ENCODE data around the gene RBBP8NL.

Gene RBBP8NL

GRCh38 chr20:62405981-62406513 is 21.3 kb downstream of the RBBP8NL start:
- TF ChIP-seq ZNF274 (IDR thresholded peaks at IDR 0.05; ENCODE audit: low read depth, low read length), result no peak

DNA sequence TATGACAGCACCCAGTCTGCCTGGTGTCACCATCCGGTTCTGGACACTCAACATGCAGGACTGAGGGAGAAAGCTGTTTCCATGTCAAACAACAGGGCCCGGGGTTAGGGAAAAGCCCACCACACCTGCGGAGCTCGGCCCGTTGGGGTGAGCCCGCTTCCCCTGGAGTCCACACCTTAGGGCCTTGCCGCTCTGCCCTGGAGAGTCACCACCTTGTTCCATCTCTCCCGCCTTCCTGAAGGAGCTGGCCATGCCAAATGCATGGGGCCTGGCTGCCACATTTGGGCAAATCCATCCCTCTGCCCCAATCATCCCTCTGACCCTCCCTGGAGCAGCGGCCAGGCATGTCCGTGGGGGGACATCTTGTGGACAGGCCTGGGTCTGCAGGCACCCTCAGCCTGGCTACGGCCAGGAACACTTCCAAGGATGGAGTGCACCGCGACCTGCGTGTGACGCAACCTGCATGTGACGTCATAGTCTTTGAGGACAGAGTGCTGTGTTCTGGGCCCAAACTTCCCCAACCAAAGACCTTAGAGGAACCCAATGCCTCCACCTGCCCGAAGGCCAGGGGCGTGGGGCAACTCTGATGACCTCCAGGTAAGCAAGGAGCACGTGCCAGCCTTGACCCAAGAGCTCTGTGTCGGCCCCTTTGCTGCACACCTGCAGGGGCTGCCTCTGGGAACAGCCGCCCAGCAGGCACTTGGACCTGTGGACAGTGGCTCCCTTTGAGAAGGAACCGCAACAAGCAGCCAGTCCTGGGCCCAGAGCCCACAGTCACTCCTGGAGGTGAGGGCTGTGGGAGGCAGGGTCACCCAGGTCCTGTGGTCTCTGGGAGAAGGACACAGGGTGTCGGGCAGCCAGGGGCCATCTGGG is 22.0 kb downstream of the RBBP8NL start:
- H3K4me3 ChIP-seq (ENCODE audit: low read length), result no peak overlapping the region; the same call in 1 of the 2 replicates
- TF ChIP-seq ZNF274 (IDR thresholded peaks at IDR 0.05; ENCODE audit: low read depth, low read length), result no peak

More at GRCh38 chr20:62405981-62406513, 21.3 kb downstream of the RBBP8NL start:
- peak overlapping the region; percentile 76 for H3K4me3 ChIP-seq (ENCODE audit: low read length)

DNA sequence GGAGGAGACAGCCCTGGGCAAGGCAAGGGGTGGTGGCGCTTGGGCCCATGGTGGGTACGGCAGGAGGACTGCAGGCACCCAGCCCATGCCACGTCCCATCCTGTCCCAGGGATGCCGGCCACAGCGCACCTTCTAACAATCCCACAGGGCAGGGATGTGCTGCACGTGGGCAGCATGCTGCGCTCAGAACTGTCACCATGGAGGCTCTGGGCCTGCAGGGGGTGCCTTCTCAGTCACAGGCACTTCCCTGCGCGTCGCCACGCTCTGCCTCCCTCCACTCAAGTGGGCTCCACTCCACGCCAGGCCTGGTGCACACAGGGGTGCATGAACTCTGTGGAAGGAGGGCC is 22.6 kb downstream of the RBBP8NL start:
- no peak for TF ChIP-seq ZNF274 (IDR thresholded peaks at IDR 0.05; ENCODE audit: low read depth, low read length)
- H3K4me3 ChIP-seq (ENCODE audit: low read length), result no peak overlapping the region

GRCh38 chr20:62404112-62404665 is 23.1 kb downstream of the RBBP8NL start:
- no peak for TF ChIP-seq ZNF274 (IDR thresholded peaks at IDR 0.05; ENCODE audit: low read depth, low read length)
- no peak overlapping the region for H3K4me3 ChIP-seq (ENCODE audit: low read length)

DNA sequence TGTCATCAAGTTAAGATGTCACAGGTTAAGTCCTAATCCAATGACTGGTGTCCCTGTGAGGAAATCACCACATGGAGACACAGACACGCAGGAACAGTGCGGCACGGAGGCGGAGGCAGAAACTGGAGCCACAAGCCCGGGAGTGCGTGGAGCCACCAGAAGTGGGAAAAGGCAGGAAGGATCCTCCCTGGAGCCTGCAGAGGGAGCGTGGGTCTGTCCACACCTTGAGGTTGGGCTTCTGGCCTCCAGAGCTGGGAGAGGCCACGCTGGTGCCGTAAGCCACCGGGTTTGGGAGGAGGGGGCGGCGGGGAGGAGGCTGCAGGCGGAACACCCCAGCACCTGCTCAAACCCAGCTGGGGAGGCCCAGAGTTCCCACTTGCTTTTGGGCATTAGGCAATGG is 24.0 kb downstream of the RBBP8NL start:
- no peak for TF ChIP-seq ZNF274 (IDR thresholded peaks at IDR 0.05; ENCODE audit: low read depth, low read length)
- no peak overlapping the region for H3K4me3 ChIP-seq (ENCODE audit: low read length)

DNA sequence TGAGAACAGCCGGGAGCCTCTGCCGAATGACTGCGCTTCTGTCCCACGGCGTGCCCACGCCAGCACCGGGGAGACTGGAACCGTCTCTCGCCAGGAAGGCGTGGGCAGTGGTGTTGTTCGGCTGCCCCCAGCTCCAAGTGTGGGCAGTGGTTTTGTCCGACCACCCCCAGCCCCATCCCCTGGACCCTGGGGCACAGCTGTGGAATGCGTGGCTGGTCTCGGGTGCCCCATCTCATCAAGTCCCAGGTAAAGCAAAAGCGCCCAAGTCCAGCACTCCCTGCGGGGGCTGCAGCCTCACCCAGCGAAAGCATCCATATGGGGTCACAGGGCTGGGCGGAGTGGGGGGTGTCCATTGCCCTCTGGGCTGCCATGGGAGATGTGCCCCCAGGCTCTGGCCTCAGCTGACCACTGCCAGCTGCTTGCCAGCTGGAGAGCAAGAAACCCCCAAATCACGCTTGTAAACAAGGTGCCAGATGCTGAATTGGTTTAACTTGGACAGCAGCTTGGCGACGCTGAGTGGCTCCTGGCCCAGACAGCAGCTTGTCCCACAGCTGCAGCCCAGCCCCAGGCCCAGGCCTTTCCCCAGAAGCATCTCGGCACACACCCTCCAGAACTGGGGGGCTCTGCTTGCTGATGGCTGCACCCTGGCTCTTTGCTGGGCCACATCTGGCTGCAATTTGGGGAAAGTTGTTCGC is 24.7 kb downstream of the RBBP8NL start:
- H3K4me3 ChIP-seq (ENCODE audit: low read length), result no peak overlapping the region
- no peak for TF ChIP-seq ZNF274 (IDR thresholded peaks at IDR 0.05; ENCODE audit: low read depth, low read length)

- no peak for TF ChIP-seq ZNF274 (IDR thresholded peaks at IDR 0.05; ENCODE audit: low read depth, low read length)
- no peak overlapping the region for H3K4me3 ChIP-seq (ENCODE audit: low read length)
Observed at GRCh38 chr20:62401331-62401779, 26.0 kb downstream of the RBBP8NL start.

DNA sequence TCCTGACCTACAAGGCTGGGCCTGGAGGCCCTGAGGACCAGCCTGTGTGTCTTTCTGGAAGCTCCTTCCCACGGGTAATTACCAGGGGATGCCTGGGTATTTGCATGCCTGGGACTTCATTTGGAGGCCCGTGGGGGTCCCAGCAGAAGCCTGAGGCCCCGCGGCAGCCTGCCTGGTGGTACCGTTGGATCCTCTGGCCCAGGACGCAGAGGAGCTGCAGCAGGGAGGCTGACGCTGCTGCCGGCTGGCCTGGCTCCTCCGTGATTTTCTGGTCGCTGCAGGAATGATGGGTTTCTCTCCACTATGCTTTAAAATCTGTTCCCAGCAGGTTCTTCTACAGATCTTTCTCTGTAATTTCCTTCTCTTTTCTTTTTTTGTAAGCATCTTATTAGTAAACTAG is 26.8 kb downstream of the RBBP8NL start:
- no peak for TF ChIP-seq ZNF274 (IDR thresholded peaks at IDR 0.05; ENCODE audit: low read depth, low read length)
- H3K4me3 ChIP-seq (ENCODE audit: low read length), result no peak overlapping the region

GRCh38 chr20:62400021-62400420 is 27.3 kb downstream of the RBBP8NL start:
- TF ChIP-seq ZNF274 (IDR thresholded peaks at IDR 0.05; ENCODE audit: low read depth, low read length), result no peak
- no peak overlapping the region for H3K4me3 ChIP-seq (ENCODE audit: low read length)

DNA sequence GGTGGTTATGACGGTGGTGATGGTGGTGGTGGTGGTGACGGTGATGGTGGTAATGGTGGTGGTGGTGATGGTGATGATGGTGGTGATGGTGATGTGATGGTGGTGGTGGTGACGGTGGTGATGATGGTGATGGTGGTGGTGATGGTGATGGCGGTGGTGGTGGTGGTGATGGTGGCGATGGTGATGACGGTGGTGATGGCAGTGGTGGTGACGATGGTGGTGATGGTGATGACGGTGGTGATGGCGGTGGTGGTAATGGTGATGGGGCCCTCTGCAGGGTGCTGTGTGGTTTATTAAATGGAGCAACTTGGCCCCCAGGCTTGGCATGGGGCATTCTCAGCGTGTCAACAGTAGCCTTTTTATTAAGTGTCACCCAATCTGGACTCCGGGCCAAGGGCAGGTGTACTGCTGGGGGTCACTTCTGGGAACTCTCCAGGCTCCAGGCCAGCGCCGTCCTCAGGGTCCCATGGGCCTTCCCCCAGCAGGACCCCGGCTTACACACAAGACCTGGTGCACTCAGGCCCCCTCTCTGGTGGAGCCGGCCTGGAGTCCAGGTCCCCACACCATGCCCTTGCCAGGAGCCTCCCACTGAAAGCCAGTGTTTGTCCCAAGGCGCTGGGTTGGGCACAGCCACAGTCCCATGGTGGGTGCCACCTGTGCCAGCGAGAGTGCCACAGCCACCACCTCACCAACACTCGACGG is 29.1 kb downstream of the RBBP8NL start:
- TF ChIP-seq ZNF274 (IDR thresholded peaks at IDR 0.05; ENCODE audit: low read depth, low read length), result no peak
- no peak overlapping the region for H3K4me3 ChIP-seq (ENCODE audit: low read length)

DNA sequence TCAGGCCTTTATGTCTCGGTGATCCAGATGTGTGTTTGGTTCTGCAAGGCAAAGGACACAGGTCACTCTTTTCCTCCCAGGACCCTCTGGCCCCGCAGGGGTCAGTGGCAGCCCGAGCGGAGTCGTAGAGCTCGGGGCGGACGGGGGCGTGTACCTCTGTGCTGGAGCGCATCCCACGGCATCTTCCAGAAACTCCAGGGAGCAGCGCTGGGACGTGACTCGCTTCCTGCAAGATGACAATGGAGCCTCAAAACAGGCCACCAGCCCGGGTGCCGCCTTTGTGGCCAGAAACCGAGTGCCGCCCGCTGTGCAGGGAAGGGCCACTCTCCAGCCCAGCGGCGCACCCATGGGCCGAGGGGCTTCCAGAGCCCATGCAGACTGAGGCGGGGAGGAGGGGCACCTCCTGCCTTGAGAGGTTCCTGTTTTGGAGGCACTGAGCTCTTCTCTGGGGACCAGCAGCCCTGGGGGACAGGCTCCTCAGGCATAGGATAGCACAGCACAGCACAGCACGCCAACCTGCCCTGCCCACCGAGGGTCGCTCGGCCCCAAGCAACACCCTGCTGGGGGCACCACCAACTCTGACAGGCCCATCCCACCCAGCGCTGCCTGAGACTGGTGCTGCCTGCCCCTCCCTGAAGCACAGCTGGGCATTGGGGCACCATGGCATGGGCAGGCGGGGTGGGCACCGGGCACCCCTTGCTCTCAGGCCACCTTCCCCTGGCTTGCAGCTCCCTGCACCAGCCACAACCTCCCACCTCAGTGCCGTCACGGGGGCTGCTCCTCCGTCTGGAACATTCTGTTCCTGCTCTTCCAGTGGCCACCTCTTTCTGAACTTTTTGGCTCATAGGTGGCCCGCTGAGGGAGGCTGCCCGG is 30.7 kb downstream of the RBBP8NL start:
- TF ChIP-seq ZNF274 (IDR thresholded peaks at IDR 0.05; ENCODE audit: low read depth, low read length), result no peak
- no peak overlapping the region for H3K4me3 ChIP-seq (ENCODE audit: low read length)

DNA sequence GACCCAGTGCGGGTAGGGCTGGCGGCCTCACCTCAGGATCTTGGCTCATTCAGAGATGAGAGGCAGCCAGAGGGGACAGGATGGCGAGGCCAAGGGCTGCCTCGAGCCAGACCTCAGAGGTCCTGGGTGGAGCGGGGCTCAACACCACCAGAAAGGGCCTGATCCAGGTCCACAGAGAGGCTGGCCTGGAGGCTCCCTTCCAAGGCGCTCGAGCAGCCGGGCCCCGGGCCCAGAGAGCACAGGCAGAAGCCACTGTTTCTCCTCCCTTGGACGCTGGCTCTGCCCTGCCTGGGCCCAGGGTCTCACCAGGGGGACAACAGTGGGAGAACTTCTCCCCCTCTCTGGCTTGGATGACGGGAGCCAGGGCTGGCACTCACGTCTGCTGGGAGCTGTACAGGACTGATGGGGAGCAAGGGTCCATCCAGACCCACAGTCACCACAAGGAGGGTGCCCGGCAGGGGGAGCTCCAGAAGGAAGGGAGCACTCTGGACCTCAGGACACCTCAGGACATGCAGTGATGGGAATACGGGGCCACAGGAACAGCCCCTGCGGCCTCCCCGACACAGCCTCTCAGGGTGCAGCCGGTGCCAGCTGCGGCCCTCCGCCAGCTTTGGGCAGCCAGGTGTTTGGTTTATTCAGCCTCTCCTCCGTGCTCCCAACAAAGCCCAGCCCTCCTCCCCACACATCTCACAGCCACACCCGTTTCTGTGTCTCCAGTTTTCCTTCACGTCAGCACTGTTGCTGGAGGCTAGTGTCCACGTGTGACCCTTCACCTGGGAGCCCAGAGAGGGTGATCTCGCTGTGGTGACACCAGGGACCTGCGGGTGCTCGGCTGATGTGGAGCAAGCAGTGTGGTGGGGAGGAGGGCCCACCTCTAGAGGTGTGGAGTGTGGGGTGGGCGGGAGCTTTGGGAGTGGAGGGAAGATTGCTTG is 31.8 kb downstream of the RBBP8NL start:
- no peak for TF ChIP-seq ZNF274 (IDR thresholded peaks at IDR 0.05; ENCODE audit: low read depth, low read length)
- H3K4me3 ChIP-seq (ENCODE audit: low read length), result no peak overlapping the region
